HG02885 (cell line): ENCODE measurements around the gene DCT.

Experiments used
- ATAC-seq: cut with Tn5 transposase; IDR thresholded peaks from one replicate; pipeline ENCODE4 v1.9.1; 2021; ENCODE audit warnings: mild to moderate bottlenecking; ENCODE audit not compliant: unreplicated experiment, poor library complexity

The DCT gene

DNA sequence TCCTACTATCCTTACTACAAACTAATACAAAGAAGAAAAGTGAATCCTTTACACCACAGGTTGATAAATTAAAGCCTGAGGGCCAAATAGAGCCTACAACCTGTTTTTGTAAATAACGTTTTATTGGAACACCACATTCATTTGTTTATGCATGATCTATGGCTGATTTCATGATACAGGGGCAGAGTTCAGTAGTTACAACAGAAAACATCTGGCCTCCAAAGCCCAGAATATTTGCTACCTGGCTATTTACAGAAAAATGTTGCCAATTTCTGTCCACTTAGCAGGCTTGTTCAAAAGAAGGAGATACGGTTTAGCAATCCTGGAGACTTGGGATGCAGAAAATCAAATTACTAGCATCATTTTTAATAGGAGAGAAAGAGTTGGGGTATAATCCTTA, 24.1 kb downstream of the DCT start:
- no peak for ATAC-seq

DNA sequence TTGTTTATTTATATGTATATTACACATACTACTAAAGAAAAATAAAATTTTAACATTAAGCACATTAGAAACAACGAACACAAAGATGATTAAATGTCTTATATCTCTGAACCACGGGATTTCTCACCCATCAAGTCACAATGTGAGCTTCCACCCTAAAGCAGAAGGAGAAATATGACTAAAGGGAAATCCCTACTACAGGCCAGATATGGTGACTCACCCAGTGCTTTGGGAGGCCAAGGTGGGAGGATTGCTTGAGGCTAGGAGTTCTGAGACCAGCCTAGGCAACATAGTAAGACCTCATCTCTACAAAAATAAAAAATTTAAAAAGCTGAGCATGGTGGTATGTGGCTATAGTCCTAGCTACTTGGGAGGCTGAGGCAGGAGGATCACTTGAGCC, 24.6 kb downstream of the DCT start:
- ATAC-seq, result no peak

DNA sequence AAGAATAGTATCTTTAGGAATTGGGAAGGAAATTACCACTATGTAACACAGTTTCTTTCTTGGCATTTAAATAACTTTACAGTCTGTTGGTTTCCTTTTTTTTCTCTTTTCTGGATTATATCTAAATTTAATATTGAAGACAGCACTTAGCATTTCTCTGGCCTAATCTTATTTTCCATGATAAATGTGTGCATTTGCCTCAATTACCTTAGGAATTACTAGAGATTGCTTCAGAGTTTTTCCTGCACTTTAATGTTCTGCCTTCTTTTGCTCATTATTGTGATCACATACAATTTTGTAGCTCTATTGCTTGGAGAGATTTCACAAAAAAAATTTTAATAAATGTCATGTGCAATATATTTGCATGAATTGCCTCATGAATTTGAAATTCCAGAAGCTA, 25.1 kb downstream of the DCT start:
- ATAC-seq, result no peak

DNA sequence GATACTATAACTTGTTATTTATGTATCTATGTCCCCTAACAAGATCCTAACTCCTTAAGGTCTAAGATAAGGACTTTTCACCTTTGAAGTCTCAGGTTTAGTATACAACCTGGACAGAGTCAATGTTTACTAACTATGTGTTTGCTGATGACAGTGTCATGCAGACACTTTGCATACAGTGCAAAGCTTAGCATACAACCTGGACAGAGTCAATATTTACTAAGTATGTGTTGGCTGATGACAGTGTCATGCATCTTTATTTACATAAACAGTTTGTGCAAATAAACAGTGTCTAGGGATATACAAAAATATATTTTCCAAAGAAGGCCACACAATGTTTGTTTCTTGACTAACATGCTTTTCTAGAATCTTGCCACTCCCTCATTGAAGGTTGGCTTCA, 34.7 kb downstream of the DCT start:
- no peak for ATAC-seq

DNA sequence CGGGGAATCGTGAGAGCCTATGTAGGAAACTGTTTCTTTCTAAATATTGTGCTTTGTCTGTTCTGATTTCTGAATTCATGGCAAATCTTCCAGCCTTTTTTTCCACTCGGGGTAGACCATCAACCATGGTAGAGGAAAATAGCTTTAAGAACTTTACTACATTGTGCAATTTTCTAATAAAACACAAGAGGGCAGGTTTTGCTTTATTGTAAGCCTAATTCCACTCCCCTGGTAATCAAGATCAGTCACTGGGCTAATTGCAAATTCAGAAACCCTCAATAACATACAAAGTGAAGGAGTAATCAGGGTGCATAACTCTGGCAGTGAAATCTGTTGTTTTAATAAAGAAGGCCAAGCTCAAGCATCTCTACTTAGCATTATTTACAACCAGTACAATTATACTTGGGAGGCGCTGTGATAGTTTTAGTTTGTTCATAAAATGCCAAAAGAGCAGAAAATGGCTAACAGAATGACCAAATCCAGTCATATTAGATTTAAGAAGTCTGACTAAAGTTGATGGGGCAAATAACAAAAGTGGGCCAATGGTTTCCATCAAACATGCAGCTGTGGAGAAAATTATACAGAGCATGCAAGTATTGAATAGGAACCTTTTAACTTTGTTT, 43.8 kb downstream of the DCT start:
- peak; percentile 68 for ATAC-seq

DNA sequence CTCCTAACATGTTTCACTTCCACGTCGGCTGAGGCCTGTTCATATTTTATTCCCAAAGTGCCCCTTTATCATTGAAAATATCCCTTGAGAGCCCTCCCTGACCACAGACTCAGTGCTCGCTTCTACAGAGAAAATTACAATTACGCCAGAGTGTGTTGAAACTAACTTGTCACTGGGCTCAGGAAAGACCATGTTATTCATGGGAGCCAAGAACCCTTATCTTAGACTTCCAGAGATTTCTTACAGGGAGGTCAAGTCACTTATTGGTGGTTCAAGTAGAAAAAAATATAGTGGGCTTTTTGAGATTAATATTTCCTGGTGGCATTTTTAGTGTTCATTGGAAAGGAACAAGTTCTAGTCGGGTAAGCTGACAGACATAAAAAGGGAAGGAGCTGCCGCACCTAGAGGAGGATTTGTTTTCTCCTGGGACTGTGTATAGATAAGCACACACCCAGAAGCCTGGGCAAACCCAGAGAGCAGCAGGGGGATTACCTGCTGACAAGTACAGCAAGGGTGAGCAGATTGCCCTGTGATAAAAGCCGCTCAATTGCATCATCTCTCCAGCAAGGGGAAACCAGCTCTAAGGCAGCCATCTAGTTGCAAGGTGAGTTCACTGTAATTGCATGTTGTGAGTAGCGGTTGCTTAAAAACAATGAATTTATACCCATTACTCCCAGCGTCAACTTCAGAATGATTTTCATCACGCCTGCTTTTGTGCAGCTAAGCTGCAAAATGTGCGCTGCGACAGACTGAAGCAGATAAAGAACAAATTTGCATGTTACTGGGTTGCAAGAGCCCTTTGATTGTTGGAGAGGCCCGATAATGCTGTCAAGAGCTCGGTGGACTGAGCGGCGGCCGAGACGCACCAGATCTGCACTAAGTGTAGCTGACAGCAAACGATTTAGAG, 46.2 kb downstream of the DCT start:
- peak; percentile 52 for ATAC-seq

DNA sequence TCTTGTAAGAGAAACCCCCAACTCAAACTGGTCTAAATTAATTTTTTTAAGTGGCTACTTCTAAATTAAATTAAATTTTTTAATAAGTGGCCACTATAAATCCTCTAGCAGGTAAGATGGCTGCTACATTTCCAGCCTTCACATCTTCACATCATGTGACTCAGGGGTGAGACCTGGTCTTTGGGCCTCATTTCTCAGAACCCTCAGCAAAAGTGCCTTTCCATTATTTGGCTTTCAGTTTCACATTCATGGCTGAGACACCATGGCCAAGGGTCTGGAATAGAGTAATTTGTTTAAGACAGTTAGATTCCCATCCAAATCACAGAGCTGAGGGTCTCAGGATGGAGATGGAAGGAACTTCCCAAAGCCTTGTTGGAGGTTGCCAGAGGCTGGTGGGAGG, 47.5 kb downstream of the DCT start:
- peak; percentile 33 for ATAC-seq

DNA sequence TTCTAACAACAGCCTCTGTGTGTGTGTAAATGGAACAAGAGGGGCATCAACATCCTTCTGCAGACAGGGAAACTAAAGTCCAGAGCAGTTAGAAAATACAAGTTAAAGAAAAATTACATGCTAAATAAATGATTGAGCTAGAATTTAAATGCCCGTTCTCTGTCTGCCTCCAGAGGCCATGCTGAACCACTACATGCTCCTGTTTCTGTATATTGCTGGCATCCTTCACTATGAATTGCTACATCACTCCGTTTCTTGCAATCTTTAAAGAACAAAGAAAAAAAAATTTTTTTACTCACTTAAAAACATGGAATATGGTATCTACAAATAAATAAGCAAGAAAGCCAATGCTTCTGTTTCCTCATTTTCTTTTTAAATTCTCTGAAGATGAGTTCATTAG, 47.9 kb downstream of the DCT start:
- no peak for ATAC-seq

DNA sequence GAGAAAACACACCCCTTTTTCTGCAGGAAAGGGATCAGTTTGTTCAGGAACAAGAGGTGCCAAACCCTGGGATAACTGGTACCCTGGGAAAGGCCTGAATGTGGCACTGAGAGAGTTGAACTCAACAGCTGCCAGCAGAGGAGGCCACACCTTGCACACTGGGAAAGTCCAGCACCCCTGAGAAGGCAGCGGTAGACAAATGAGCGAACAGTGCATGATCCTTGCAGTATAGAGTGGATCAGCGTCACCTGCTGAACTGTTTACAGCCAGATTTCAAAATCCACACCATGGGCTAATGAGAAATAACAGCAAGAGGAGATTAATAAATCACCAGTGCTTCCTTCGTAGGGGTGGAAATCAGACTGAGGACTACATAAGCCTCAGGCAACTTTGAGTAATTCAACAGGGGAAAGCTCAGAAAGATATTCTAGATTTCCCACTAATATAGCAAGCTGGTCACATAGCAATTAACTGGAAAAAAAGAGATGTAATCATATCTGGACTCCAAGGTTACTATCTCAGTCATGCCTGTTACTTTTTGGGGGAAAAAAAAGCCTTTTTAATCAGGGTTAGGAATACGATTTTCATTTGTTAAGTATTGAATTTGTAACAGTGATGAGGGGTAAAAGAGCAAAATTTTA, 52.0 kb downstream of the DCT start:
- ATAC-seq, result no peak

DNA sequence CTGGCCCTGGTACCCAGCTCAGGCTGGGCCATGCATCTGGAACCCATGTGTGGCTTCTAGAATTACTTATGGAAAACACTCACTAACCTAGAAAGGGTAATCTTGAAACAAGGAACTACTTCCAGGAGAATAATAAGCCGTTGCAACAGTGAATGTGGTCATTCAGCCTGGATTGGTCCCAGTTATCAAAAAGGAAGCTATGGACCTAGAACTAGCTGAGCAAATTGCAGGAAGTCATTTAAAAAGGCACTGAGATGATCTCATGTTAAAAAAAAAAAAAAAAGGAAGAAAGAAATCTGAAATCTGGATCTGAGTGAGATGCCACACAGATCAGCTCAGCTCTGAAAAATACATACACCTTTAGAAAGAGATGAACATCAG, 59.6 kb downstream of the DCT start:
- ATAC-seq, result no peak

DNA sequence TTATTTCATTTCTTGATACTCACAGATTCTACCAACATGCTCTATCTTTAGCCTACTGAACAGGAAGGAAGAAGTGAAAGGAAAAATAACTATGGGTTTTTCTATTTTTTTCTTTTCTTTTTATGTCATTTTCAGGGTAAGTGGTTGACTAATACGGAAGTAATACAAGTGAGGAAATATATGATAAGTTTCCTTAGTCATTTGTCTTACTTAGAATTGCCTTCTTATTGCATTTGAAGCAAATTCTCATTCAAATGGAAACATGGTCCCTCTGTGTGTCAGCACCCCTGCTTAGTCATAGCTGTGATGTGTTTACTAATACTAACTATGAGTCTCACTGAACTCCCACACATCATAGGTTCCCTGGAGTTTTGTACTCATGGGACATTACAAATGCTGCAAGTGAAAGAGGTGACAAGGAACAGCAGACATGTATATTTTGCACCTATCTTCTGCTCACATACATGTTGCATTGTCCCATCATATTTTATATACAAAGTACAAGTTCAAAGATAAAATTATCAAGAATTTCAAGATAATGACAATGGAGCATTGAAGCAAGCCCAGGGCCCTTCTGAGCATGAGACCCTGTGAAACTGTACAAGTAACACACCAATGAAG, 60.1 kb downstream of the DCT start:
- peak; percentile 71 for ATAC-seq

DNA sequence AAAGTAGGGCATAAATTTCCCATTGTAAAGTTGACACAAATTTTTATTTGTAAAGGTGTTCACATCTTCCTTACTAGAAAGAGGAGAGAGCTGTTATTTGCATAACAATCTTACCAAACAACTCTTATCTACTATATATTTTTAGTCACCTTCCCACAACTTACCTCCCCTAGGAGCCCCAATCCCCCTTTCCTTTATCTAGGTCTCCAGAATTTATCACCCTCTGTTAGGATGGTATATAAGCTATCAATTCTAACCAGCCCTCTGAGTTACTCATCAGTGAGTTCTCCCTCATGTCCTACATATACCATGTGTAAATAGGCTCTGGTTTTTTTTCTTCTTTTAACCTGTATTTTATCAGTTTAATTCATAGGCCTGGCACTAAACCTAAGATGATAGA, 62.2 kb downstream of the DCT start:
- ATAC-seq, result no peak

DNA sequence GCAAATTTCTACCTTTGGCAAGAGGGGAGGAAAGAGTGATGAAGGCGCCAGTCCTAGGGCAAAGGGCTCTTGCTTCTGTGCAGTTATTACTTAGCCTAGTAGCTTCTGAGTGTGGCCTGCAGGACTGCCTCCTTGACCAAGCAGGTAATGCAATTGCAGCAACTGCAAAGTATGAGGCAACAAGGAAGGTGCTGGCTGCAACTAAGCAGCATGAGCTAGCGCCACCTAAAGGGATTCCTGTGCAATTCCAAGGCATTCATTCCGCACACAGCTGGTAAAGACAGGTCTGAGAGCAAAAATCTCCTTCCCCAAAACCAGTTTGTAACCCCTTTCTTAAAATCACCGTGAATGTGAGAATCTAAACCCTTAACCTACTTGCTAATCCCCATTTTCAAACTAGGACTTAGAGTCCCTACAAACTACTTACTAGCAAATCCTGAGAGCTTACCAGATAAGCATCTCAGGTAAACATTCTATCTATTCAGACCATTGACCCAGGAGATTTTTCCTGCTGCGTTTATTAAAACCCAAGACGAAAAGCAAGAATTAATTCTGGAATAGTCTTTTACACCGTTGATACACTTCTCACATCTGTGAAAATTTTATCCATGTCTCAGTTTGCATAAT, 62.9 kb downstream of the DCT start:
- peak; percentile 44 for ATAC-seq

DNA sequence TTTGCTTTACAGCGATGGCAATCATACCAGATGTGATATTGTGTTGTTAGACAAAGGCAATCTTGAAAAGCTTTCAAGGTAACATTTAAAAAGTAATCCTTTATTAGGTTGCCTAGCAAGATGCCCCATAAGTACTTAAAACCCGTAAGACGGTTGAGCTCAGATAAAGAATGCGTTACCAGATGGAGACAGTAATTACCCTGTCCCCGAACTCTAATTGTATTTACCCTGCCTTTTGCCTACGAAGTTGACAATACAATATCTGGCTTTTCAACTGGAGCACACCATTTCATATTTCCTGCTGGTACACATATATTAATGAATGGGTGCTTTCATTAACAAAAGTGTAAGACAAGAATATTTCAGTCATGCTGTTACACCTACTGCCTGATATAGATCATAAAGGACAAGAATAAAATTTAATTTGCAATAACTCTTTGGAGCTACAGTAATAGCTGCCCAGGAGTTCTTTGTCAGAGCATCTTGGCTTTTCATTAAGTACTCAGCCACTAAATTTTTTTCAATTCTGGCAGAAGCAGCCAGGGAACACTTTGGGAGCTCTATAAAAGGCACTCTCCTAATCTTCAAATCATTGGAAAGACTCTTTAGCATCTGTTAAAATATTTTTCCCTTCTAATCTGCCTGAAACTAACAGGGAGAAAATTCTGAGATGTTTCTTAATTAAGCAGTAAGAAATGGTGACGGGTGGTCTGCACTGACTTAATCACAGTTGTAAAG, 63.8 kb downstream of the DCT start:
- ATAC-seq, result no peak

DNA sequence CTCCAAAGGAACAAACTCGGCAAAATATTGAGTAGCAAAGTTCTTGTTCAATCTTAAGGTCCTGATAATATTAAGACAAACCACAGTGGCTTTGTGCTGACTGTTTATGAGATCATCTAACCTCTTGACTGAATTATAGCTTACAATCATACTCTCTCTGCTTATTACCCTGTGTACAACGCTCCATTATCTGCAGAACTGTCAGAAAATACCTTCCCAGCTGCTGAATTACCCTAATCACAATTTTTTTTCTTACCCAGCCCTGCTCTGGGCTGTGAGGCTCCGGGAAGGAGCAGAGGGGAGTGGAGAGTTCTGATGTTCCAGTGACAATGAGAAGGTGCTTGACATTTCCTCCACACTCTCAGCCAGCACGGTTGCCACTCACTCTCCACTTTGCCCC, 64.8 kb downstream of the DCT start:
- ATAC-seq, result no peak

DNA sequence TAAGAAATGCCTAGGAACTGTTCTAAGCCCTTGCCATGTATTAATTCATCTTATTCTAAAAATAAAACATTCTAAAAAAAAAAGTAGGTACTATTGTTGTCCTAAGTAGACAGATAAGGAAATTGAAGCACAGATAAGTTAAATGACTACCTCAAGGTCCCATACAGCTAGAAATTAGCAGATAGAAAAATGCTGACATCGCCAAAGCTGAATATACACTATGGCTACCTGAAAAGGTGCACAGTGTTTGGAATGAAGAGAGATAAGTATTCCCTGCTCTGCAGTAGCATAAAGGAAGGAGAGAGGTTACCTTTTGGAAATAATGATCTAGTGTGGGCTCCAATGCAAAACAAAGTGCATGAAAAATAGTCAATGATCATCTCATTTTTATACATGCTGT, 65.3 kb downstream of the DCT start:
- no peak for ATAC-seq

DNA sequence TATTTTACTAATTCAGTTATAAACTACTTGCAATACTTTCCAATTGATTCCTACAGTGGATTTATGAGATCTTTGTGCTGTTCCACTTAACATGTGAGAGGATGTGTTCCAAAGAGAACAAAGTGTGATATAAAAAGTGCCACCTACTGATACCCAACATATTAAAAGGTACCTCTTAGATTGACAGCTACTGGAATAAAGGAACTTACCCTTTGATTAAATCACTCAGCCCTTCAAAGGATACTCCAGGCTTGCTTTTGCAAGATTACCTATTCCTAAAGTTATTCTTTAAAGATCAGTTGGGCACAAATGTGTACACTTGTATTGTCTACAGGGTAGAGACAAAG, 65.9 kb downstream of the DCT start:
- ATAC-seq, result no peak

DNA sequence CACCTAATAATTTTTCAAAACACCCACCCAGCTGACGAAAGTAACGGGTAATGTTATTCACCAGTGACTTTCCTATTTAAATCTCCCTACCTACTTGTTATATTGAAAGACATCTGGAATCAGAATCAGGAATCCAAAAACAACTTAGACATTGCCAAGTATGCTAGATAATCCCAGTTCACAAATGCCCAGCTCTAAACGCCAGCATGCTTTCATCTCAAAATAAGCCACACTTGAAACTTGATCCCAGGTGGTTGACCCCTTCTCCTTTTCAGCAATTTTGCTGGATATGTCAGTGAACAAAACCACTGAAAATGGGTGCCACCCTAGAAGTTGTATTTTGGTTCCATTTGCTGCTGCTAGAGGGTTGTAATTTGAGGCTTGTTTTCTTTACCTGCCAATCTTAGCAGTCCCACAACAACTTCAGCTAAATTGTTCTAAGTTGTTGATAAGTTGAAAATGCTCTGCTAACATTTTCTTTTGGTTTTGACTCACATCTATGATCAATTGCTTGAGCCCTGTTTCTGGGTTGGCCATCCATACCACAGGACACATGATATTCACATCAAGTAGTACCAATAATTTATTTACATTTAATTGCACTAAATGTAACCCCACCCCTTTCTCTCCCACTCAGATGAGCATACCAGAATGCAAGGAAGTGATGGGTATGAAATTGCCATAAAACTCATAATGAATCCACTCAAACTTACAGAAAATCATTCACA, 66.4 kb downstream of the DCT start:
- no peak for ATAC-seq

DNA sequence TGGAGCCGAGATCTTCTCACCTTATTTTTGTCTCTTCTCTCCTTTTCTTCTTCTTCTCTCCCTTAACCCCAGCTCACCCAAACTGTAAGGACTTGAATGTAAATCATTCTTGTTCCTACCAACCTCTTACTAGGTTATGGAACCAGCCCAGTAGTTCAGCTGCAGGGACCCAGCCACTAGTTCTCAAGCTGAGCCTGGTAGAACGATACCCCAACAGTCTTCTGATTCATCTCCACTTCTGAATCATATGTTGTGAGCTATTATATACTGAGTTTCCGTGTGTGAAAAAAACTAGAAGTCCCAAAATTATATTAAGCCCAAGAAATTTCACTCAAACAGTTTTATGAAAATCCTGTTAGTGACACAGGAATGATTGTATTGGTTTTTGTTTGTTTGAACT, 67.7 kb downstream of the DCT start:
- ATAC-seq, result no peak
